GM18907 (cell line): ENCODE results near the gene LCA5L.
"Not testable (repeated sequence)": the region's sequence is repeated elsewhere in the genome, so short reads cannot be mapped to it uniquely, and the experiment has no call there.

ENCODE experiments used
- ATAC-seq: cut with Tn5 transposase; IDR thresholded peaks from one replicate; pipeline ENCODE4 v1.9.1; 2021; ENCODE audit warnings: mild to moderate bottlenecking, moderate library complexity; ENCODE audit not compliant: unreplicated experiment

LCA5L gene

DNA sequence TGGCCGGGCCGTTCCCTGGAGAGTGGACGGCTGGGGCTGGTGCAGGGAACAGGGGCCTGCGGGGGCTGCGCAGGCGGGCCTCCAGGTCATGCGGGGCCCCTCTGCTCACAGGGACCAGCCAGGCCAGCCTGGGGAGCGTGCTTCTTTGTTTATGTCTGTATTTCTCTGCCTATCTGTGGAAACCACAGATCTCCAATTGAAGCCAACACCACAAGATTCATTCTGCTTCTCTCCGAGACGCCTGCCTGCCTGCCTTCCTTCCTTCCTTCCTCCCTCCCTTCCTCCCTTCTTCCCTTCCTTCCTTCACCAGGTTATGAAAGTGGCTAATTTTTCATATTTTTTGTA, 56.8 kb downstream of the LCA5L start:
- no peak for ATAC-seq

DNA sequence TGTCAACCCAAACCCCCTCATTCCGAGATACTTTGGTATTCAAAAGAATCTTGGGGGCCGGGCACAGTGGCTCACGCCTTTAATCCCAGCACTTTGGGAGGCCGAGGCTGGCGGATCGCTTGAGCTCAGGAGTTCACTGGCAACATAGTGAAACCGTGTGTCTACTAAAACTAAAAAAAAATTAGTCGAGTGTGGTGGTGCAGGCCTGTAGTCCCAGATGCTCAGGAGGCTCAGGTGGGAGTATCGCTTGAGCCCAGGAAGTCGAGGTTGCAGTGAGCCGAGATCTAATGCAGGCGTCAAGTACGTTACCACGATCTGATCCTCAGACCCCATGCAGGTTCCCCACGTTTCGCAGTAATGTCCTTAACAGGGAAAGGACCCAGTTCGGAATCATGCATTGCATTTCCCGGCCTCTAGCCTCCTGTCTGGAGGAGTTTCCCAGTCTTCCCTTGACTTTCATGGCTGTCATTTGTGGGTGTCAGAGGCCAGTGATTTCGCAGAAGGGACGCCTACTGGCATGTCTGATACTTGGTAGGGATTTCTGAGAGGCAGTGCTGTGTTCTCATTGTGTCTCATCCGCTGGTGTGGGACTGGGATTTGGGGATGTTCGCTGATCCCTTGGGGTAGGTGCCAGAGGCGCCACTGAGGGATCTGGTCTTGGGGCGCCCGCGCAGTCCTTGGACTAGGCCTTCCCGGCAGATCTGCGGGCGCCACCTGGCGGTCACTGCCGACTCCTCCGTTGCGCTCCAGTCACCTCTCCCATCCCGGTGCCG, 57.4 kb downstream of the LCA5L start:
- peak; percentile 76 for ATAC-seq

- ATAC-seq = peak; percentile 44
Observed at GRCh38 chr21:39387461-39388037, 58.0 kb downstream of the LCA5L start.

DNA sequence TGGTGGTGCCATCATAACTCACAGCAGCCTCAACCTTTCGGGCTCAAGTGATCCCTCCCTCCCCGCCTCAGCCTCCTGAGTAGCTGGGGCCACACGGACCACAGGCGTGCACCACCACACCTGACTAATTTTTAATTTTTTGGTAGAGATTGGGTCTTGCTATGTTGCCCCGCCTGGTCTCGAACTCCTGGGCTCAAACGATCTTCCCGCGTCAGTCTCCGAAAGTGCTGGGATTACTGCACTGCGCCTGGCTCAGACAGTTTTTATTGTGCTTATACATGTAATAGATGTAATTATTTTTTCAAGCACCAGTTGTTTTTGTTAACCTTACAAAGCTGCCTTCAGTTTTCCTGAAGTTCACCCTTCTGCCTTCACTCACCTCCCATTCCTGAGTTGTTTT, 58.7 kb downstream of the LCA5L start:
- no peak for ATAC-seq

DNA sequence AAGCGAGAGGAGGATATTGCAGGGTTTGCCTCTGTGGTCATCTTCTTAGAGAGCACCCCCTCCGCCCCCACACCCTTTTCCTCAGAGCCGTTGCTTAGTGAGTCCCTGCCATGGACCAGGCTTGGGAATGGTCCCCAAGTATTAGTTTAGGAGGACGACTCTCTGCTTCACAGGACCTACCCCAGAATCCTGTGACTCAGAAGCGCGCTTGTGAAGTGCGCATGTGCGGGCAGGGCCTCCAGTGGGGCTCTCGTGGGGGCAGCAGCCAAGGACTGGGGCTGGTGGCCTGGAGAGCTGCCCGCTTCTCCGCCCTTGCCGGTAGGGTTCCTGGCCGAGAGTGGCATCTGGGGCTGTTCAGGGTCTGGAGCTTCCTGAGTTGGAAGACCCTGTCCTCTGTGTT, 59.4 kb downstream of the LCA5L start:
- ATAC-seq = no peak

GRCh38 chr21:39385299-39386145, 60.1 kb downstream of the LCA5L start:
- ATAC-seq = no peak

- no peak for ATAC-seq
Observed at GRCh38 chr21:39384674-39385298, 60.8 kb downstream of the LCA5L start.

GRCh38 chr21:39382096-39382495, 63.5 kb downstream of the LCA5L start:
- not testable (repeated sequence) for ATAC-seq

- no peak for ATAC-seq
Observed at GRCh38 chr21:39381009-39381408, 64.6 kb downstream of the LCA5L start.

- ATAC-seq = peak; percentile 95
Observed at GRCh38 chr21:39379986-39380891, 65.3 kb downstream of the LCA5L start.

- ATAC-seq = no peak
Observed at GRCh38 chr21:39377444-39378050, 68.0 kb downstream of the LCA5L start.

GRCh38 chr21:39375446-39375845, 70.1 kb downstream of the LCA5L start:
- no peak for ATAC-seq

DNA sequence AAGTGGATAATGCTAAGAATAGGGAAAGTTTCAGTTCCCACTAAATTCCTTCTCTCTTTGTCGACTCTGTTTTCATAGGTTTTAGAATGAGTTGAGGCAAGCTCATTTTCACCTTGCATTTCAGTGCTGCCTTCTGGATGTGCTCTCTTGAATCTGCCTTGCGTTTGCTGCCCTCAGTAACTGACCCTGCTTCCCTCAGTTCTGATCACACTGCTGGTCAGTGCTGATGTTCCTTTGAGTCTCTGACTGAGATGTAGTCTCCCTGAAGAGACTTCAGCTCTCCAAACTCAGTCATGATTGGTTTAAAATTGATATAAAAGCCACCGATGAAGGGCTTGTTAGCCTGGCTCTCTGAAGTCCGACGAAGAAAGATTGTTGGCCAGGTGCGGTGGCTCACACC, 71.5 kb downstream of the LCA5L start:
- ATAC-seq = no peak

DNA sequence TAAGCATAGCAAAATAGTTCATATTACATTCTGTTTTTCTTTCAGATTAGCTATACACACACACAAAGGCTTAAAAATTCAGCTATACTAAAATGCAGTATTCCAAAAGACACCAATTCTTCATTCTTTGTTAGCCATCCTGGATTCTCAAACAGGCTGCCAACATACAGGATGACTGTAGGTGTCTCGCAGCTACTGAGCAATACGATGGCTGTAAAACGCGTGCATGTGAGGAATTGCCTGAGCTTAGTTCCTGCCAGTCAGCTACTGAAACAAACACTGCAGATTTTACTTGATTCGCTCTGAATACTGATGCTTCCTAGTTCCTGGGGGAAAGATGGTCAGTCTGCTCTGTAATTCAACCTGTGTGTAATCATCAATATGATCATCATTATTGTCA, 71.9 kb downstream of the LCA5L start:
- no peak for ATAC-seq

GRCh38 chr21:39369896-39370288, 75.7 kb downstream of the LCA5L start:
- ATAC-seq = not testable (repeated sequence)

- no peak for ATAC-seq
Observed at GRCh38 chr21:39367783-39368182, 77.8 kb downstream of the LCA5L start.

DNA sequence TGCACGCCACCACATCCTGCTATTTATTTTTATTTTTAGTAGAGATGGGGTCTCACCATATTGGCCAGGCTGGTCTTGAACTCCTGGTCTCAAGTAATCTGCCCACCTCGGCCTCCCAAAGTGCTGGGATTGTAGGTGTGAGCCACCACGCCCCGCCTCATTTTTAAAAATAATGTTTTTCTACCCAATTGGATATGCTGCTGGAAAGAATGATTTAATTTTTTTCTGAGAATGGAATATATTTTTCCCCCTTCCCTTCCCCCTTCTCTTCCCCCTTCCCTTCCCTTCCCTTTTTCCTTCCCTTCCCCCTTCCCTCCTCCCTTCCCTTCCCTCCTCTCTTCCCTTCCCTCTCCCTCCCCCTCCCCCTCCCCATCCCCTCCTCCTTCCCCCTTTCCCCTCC, 79.0 kb downstream of the LCA5L start:
- ATAC-seq = no peak

DNA sequence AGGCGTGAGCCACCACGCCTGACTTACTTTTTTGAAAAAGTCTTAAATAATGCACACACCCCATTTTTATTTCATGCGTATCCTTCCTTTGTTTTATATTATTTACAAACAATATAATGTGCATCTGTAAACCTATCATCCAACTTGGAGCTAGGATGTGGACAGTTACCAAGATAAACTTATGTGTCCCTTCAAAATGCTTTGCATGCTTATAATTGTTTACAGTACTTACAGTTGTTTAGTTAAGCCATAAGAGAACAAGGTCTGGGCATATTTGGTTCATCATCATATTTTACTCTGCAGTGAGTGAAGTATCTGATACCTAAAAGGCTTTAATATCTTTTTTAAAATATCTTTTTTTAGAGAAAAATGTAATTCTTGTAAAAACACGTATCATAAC, 80.6 kb downstream of the LCA5L start:
- ATAC-seq = no peak

DNA sequence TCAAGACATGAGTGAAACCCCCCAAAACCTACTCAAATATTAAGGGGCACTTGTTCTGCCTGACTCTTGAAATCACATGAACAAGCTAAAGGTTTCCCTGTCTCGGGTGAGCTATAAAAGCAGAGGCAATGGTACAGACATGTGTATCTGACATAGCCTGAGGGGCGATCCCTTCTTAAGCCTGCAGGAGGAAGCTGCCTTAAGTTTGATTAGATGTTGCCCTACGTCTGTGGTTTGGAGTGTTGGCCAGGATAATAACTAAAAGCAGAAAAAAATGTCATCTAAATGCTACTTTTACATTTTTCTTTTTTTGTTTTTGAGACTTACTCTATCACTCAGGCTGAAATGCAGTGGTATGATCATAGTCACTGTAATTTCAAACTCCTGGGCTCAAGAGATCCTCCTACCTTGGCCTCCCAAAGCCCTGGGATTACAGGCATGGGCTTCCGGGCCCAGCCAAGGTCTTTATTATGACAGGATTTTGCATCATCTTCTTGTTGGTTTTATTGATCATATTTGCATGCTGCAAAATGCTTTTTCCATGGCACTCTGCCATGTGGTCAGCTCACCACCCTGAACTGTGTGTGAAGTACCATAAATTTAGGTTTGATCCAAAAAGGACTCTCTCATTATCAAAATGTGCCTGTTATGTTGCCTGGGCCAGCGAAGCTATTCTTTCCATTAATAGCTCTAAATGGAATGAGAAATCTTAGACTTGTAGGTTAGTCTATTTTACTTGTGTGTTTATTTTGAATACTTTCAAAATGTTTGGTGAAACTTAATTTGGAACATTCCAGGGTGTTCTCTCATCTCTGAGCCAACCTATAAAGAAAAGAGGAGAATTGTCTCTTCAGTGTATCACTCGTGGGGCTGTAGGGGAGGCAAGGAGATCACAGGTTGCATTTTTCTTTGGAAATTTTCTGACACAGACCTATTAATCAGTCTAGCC, 81.7 kb downstream of the LCA5L start:
- ATAC-seq = no peak
